Measurements from ENCODE around the gene MPV17L2.

Gene MPV17L2

GRCh38 chr19:18219911-18220631 is 27.1 kb downstream of the MPV17L2 start:
- no peak for DNase-seq

GRCh38 chr19:18220632-18221275 is 27.7 kb downstream of the MPV17L2 start:
- DNase-seq = no peak

GRCh38 chr19:18221815-18222725 is 29.1 kb downstream of the MPV17L2 start:
- no peak for DNase-seq

GRCh38 chr19:18223860-18224524 is 31.0 kb downstream of the MPV17L2 start:
- DNase-seq = no peak

- DNase-seq = peak; percentile 96
Measured at GRCh38 chr19:18224525-18225354, 31.7 kb downstream of the MPV17L2 start.

- DNase-seq = no peak
Measured at GRCh38 chr19:18225355-18225701, 32.3 kb downstream of the MPV17L2 start.

- no peak for DNase-seq
Measured at GRCh38 chr19:18225702-18226468, 32.9 kb downstream of the MPV17L2 start, which contains the start of gene PDE4C. PDE4C (minus strand) TSS chr19:18226438; CDS start chr19:18226415, 23 bp downstream.

GRCh38 chr19:18226956-18227780 is 34.1 kb downstream of the MPV17L2 start:
- DNase-seq = no peak

- DNase-seq = no peak
Measured at GRCh38 chr19:18227781-18228271, 34.8 kb downstream of the MPV17L2 start.

- DNase-seq = no peak
Measured at GRCh38 chr19:18229474-18229873, 36.5 kb downstream of the MPV17L2 start.

- DNase-seq = no peak
Measured at GRCh38 chr19:18229915-18230314, 36.9 kb downstream of the MPV17L2 start.

- no peak for DNase-seq
Measured at GRCh38 chr19:18230941-18231734, 38.1 kb downstream of the MPV17L2 start.

GRCh38 chr19:18231775-18232174 is 38.8 kb downstream of the MPV17L2 start:
- DNase-seq = no peak

- no peak for DNase-seq
Measured at GRCh38 chr19:18232540-18233223, 39.7 kb downstream of the MPV17L2 start.

GRCh38 chr19:18233224-18233825 is 40.3 kb downstream of the MPV17L2 start:
- peak; percentile 53 for DNase-seq

- no peak for DNase-seq
Measured at GRCh38 chr19:18234194-18234593, 41.2 kb downstream of the MPV17L2 start.

- DNase-seq = no peak
Measured at GRCh38 chr19:18239303-18239702, 46.3 kb downstream of the MPV17L2 start.

GRCh38 chr19:18245297-18245696 is 52.3 kb downstream of the MPV17L2 start:
- no peak for DNase-seq

All from T1000 (cell line).